ENCODE data around the gene CDC42BPA.
"Not testable (repeated sequence)": the region's sequence is repeated elsewhere in the genome, so short reads cannot be mapped to it uniquely, and the experiment has no call there.

Gene CDC42BPA

GRCh38 chr1:227253065-227253464 lies 65.2 kb downstream of the CDC42BPA start:
- no peak for DNase-seq

- DNase-seq, result no peak
Observed at GRCh38 chr1:227245613-227246320, 72.5 kb downstream of the CDC42BPA start.

GRCh38 chr1:227244339-227245118 lies 73.8 kb downstream of the CDC42BPA start:
- no peak for DNase-seq

GRCh38 chr1:227242811-227243682 lies 75.2 kb downstream of the CDC42BPA start:
- DNase-seq, result no peak

- no peak for DNase-seq
Observed at GRCh38 chr1:227240983-227241382, 77.3 kb downstream of the CDC42BPA start.

GRCh38 chr1:227234998-227235405 lies 83.3 kb downstream of the CDC42BPA start:
- peak; percentile 20 to 22 for DNase-seq

GRCh38 chr1:227231128-227231527 lies 87.2 kb downstream of the CDC42BPA start:
- not testable (repeated sequence) for DNase-seq

- DNase-seq, result no peak
Observed at GRCh38 chr1:227228201-227228600, 90.1 kb downstream of the CDC42BPA start.

- no peak for DNase-seq
Observed at GRCh38 chr1:227227761-227228160, 90.5 kb downstream of the CDC42BPA start.

- no peak for DNase-seq
Observed at GRCh38 chr1:227225715-227226346, 92.5 kb downstream of the CDC42BPA start.

GRCh38 chr1:227223171-227223806 lies 95.0 kb downstream of the CDC42BPA start:
- DNase-seq, result no peak

- DNase-seq, result no peak
Observed at GRCh38 chr1:227219715-227220292, 98.5 kb downstream of the CDC42BPA start.

- no peak for DNase-seq
Observed at GRCh38 chr1:227218870-227219573, 99.3 kb downstream of the CDC42BPA start.

- no peak for DNase-seq
Observed at GRCh38 chr1:227215863-227216510, 102.3 kb downstream of the CDC42BPA start.

- DNase-seq, result no peak
Observed at GRCh38 chr1:227214207-227214606, 104.1 kb downstream of the CDC42BPA start.

GRCh38 chr1:227213426-227213825 lies 104.9 kb downstream of the CDC42BPA start:
- no peak for DNase-seq

- DNase-seq, result no peak
Observed at GRCh38 chr1:227212164-227212563, 106.1 kb downstream of the CDC42BPA start.

GRCh38 chr1:227210604-227211003 lies 107.7 kb downstream of the CDC42BPA start:
- no peak for DNase-seq

- DNase-seq, result no peak
Observed at GRCh38 chr1:227197064-227197463, 121.2 kb downstream of the CDC42BPA start.

- DNase-seq, result no peak
Observed at GRCh38 chr1:227192163-227192562, 126.1 kb downstream of the CDC42BPA start.

GRCh38 chr1:227191607-227192006 lies 126.7 kb downstream of the CDC42BPA start:
- DNase-seq, result no peak

Data from hippocampal formation (tissue), 2 donors.